Inferior parietal cortex (tissue), 1 donor: Measurements from ENCODE around the gene TARBP1.
"Not testable (repeated sequence)": the region's sequence is repeated elsewhere in the genome, so short reads cannot be mapped to it uniquely, and the experiment has no call there.

Experiments
- DNase-seq: peaks from one replicate; pipeline ENCODE4 v3.0.0-alpha.2; 2016; ENCODE audit errors: extremely low spot score

TARBP1 gene

DNA sequence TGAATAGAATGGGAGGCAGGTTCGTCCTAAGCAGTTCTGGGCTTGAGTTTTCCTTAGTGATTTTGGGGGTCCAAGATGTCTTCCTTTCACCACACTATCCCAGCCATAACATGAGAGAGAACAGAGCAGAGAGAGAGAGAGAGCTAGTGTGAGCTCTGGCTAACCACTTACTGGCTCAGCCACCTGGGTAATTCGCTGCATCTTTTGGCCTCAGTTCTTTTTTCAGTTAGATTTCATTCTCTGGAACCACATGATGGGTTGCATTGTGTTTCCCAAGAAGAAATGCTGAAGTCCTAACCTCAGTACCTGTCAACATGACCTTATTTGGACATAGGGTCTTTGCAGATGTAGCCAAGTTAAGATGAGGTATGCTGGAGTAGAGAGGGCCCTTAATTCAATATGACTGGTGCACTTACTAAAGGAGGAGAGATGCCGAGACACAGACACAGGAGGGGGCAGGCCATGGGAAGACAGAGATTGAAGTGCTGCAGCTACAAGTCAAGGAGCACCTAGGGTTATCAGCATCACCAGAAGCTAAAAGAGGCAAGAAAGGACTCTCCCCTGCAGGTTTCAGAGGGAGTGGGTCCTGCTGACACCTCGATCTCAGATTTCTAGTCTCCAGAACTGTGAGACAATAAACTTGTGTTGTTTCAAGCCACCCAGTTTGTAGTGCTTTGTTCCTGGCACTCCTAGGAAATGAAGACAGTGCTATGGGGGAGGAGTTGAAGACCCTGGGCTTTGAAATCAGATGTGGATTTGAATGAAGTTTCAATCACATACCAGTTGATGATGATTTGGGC is 26.2 kb upstream of the TARBP1 start:
- DNase-seq, result no peak

DNA sequence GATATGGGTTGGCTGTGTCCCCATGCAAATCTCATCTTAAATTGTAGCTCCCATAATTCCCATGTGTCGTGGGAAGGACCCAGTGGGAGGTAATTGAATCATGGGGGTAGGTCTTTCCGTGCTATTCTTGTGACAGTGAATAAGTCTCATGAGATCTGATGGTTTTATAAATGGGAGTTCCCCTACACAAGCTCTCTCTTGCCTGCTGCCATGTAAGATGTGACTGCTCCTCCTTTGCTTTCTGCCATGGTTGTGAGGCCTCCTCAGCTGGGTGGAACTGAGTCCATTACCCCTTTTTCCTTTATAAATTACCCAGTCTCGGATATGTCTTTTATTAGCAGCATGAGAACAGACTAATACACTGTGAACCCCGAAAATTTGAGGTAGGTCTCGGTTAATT is 25.3 kb upstream of the TARBP1 start:
- DNase-seq, result not testable (repeated sequence)

DNA sequence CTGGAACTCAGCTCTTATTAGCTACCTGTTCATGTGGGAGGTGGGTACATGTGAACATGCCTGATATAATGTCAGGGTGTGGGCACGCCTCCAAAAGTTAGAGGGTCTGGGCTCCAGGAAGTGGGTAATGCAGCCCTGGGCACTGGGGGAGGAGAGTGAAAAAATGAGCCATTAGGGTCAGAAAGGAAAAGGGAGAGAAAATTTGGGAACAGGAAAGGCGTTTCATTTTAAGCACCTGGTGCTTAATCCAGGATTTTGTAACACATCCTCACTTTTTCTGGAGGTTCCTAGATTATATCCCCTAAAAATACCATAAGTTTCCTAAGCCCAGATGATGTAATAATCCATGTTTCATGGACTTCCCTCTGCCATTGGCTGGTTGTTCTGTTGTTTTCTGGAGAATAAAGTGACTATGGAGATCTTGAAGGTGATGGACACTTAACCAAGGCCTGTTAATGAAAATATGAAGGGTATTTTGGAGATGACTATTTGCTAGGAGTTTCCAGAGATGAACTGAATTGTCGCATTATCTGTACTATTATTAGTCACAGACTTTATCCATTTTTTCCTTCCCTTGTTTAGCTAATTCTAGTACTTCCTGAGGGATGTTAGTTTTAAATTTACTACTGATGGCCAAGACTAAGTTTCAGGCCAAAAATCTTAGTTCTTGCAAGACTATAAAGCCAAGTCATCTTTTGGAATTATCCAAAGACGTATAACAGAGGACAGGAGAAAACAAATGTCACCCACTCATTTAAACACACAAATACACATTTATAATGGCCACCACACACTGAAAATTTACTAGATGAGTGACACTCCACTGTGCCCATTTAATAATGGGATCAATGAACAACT is 24.4 kb upstream of the TARBP1 start:
- no peak for DNase-seq

DNA sequence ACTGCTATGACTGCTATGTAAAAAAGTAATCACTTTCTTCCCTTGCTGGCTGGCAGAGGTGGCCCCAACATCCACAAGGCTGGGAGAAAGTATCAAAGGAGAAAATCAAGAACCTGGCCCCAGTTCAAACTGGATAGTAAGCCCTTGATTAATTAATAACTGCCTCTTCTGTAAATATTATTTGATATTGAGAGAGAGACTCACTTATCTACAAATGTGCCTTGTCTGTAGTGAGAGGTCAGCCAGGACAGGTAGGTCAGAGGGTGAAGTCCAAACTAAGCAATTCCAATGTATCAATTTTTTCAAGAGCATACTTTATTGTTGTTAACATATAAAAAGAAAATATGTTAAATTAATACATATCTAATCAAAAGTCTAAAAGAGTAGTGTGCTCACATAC is 23.8 kb upstream of the TARBP1 start:
- DNase-seq, result no peak

DNA sequence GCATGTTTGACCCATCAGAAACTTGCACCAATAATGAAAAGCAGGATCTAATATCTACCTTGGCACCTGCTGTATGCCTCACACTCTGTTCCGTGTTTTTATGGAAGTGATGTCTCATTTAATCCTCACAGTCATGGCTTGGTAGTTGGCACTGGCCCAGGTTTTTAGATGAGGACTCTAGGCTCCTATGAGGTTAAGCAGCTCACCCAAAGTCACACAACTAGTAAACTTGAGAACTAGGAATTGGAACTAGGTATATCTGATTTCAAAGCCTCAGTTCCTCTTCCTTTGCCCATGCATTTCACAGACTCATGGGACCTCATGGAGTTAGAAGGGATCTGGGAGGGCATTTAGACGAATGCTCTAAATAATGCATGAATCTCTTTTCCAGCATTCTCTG is 21.3 kb upstream of the TARBP1 start:
- no peak for DNase-seq

DNA sequence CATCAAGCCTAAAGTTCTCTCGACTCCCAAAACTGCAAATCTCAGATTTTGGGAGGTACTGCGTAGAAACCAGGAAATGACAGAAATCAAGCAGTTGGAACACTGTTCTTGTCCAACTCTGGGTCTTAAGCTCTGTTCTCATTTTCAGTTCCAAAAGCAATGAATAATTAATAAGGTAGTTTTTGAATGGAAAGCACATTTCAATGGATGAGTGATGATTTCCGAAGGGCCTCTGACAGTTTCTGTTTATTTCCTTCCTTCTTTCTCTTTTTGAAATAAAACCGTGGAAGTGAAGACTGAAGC is 20.9 kb upstream of the TARBP1 start:
- no peak for DNase-seq

DNA sequence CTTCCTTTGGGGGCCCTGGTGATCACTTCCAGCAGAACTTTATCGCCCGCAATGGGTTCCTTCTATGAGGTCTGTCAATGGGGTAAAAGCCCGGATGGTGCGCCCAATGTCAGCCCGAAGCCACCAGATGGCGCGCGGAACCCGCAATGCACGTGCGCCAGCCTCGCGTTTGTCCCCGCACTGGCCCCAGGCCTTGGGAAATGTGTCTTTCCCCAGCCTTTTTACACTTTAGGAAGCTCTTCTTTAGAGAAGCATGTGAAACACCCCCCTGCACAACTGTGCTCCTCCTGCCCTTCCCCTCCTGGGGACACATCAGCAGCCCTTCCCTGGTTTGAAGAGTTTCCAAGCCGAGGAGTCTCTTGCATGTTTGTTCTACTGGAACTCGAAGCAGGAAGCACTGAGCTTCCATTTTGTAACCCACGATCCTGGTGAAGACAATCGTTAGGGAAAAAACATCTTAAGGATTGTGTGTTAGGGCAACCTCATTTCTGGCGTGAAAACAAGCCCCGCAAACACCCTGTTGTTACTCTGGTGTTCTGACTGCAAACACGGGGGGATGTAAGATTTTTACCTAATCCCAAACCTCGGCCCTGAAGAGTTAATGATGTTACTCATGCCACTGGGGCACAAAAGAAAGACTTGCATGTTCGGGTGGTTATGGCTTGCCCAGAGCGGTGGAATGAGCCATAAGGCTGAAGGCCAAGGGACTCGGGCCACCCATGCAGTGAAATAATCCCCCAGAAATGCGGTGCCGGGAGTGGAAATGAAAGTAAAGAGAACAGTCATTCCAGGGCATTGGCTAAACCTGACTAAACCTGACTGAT is 20.4 kb upstream of the TARBP1 start:
- peak; percentile 97 for DNase-seq

DNA sequence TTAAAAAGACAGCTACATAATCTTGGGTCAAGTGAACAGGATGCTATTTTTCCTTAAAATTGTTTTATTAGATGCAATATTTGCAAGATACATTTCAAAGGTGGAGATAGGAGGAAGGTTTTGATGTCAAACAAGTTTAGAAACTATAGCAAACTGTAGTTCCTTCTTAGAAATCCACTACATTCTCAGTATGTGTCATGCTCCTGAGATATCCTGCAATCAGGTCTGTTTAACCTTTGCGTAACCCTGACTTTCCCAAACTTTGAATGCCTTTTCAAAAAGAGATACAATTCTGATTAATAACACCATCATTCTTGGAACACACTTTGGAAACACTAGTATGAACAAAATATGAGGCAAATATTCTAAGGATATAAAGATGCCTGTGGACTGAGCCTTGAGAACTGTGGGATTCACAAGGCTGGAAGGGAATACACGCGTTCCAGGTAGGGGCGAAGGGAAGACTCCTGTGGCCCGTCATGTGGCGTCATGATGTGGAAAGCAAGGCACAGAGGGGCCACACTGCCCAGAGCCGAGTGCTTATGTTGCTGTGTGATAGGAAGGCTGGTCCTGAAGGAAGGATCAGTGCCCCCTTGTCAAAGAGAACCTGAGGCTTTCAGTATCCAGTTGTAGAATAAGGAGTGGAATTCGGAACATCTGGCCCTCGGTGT is 19.6 kb upstream of the TARBP1 start:
- DNase-seq, result no peak

DNA sequence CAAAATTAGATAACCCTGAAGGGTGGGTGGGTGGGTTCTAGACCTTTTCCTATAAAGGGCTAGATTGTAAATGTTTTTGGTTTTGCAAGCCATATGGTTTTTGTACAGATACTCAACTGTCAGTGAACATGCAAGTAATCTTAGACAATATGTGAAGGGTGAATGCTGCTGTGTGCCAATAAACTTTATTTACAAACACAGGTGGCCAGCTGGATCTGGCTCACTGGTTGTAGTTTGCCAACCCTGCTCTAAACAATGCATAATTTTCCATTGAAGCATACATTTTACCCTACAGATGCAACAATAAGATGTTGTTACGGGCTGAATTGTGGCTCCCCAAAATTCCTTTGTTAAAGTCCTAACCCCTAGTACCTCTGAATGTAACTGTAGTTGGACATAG is 18.6 kb upstream of the TARBP1 start:
- no peak for DNase-seq

DNA sequence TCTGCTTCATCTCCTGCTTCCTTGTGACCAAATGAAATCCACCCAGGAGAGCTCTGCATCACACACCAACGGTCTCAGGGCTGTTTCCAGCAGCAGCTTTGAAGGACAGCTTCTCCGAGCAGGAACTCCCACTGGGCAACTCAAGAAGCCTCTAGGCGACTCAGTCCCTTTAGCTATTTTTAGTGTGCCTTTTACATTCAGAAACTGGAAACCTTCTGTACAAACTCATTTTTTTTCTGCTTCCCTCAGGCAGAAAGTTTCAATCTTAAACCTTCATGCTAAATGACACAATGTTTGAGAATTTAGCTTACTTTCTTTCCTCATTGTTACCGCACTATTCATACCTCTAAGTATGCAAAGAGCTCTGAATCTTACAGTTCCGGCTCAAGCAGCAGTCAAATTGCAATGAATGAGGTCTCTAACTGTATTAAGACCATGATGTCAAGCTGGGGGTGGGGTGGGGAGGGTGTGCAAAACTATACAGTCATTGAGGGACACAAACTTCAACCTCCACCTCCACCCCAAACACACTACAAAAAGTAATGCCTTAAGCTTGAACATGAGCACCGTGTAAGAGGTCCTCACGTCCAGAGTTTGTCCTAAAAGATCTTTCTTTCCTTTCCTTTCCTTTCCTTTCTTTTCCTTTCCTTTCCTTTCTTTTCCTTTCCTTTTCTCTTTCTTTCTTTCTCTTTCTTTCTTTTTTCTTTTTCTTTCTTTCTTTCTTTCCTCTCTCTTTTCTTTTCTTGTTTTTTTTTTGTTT is 16.4 kb upstream of the TARBP1 start:
- DNase-seq, result no peak

DNA sequence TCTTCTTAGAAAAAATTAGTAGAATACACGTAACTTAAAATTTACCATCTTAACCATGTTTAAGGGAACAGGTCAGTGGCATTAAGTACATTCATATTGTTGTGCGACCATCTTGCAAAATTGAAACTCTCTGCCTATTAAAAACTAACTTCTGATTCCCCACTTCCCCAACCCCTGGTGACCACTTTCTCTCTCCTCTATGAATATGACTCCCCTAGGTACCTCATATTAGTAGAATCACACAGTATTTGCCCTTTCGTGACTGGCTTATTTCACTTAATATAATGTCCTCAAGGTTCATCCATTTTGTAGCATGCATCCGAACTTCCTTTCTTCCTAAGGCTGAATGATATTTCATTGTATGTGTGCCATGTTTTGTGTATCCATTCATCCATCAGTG is 15.1 kb upstream of the TARBP1 start:
- no peak for DNase-seq

DNA sequence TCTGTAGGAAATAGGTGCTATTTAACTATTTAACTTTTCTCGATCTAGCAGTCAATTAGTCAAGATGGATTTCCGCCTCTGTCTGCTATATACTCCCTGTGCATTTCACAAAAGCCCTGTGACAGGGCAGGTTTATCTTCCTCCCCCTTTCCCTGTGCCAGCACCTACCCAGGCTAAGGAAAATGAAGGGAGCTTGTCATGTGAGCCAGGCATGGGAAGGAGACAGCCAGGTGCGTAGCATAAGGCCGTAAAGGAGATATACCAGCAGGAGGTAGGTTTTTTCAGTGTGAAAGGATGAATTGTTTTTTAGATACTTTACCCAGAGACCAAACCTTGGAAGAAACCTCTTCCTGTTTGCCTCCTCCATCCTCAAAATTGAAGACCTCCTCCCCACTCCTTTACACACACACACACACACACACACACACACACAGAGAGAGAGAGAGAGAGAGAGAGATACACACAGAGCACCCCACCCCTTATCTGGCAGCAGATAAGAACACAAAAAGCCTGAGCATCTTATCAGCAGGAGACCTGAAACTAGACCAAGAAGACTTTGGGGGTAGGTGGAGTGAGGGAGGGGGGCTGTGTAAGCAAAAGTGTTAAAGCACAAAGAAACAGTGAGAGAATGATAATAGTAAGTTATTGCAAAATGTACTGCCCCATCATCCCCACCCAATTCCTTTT is 12.0 kb upstream of the TARBP1 start:
- DNase-seq, result no peak

DNA sequence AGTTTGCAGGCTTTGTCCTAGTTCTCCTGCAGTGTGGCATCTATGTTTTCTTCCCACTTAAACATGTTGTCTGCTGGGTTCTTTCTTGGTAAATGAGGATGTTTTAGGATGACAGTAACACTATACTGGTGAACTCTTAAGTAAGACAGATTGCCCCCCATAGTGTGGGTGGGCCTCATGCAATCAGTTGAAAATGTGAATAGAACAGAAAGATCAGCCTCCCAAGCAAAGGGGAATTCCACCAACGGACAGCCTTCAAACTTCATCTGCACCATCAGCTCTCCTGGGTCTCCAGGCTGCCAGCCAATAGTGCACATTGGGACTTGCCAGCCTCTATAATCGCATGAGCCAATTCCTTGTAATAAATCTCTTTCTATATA is 10.7 kb upstream of the TARBP1 start:
- DNase-seq, result no peak

DNA sequence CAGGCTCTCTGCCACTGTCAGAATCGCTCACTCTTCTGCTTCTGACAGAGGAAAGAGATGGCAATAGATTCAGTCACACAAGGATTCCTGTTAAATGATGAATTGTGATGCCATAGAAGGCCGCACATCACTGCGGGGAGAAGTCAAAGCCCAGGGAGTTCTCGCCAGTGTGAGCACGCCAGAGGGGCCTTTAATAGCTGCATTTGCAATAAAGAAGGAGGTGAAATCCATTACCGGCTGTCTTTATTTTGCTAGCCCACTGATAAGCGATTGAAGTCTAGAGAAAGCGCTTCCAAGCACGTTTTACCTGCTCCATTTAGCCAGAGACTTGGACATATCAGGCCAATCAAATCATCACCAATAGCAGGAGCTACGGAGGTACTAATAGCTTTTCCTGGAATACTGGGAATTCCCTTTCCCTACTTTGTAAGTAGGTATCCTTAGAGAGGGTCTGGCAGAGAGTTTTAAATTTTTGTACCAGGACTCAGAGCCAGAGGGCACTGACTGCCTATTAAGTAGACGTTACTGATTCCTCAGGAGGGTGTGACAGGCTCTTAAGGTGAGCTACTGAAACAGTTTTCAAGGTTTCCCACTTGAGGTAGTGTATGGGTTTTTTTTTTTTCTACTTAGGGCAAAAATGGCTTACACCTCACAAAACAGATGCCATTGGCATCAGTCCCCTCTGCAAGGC is 10.2 kb upstream of the TARBP1 start:
- DNase-seq, result no peak

DNA sequence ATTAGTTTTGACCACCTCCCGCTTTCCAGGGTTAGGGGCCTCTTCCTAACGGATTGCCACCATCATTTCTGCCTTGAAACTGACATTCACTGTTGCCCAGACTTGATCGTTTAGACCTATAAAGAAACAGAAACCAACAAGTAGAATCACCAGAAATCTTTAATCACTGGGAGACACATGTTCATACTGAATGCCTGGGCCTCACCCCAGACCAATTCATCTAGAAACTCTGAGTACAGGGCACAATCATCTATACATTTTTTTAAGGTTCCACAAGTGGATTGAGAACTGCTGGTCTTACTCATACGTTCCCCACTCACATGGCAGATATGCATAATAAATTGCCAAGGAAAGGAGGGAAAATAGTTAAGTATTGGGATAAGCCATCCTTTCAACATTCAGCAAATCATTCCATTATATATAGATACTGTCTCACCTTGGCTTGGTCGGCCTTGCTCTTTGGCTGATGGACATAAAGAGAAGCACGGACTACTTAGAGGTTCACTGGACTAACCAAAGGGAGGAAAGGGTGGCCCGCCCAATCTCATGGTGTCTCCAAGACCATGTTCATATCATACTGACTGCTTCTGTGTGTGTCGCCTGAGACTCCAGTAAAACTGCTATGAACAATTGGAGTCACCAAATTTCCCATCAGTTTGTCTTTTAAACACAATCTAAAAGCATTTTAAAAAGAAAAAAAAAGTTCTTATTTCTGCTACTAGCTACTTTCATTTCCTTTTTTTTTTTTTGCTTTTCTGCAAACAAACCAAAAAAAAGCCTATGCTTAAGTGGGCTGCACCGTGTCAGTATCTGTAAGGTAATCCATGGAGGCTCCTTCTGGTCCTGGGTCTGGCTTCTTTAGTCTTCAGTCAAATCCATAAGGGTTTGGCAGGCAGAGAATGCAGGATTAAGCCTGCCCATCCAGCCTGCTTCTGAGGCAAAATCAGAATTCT is 9.4 kb upstream of the TARBP1 start:
- no peak for DNase-seq

DNA sequence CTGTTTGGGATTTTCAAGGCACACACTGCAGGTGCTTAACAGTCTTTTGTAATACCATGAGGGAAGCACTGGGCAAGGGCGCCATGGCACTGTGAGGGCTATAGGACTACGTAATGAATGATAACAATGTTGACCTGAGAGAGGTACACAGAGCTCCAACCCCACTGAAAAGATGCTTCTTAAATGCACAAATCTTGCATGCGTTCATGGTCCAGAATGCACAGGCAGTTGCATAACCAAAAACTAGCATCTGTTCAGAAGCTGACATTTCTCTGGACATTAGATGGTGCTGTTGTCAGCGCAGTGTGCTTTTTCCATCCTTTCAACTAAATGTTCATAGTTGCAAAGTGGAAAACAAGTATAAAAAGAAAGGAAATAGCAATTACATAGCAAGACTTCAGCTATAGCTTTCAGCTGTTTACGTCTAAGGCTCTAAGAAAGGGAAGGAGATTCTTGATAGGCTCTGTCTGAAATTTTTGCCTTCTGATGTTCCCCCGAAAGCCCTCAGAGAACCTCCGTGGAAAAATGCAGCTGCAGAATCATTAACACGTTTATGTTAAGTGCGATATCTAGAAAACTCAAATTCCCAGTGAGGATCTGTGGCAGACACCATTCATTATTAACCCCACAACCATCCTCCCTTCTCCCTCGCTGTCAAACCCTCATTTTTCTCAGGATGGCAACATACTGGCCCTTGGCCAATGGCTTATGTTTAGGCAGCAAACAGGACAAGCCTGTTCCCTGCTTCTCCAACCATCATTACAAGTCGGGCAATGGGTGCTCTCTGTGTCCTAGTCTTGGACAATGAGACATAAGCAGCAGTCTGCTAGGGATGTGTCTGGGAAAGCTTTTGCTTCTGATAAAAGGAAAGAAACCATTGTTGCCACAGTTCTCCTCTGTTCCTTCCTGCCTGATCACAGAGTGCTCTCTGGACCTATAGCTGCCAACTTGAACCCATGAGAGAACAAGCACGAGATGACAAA is 8.2 kb upstream of the TARBP1 start:
- peak; percentile 90 for DNase-seq

DNA sequence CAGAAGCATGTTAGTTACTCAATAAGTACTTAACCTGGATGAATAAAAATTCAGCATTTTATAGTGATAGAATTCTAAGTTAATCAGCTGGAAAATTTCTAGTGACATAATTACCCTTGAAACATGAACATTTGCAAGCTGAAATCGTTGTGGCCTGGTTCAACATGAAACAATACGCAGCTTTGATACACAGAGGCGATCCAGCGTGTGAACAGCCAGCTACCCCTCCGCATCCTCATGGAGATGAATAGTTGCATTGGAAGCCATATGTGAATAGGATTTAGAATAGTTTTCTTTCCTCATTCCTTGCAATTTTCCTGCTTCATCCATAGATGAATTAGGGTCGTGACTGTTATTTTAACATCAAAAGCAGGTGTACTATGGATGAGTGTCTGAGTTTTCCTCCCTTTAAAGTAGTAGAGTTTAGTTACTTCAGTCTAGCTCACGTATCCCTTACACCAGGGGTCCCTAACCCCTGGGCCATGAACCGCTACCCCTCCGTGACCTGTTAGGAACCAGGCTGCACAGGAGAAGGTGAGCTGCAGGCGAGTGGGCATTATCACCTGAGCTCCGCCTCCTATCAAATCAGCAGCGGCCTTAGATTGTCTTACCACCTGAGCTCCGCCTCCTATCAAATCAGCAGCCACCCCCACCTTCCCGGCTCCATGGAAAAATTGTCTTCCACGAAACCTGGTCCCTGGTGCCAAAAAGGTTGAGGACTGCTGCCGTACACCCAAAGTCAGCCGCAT is 6.2 kb upstream of the TARBP1 start:
- no peak for DNase-seq
